Breast epithelium (tissue), 4 donors: ENCODE measurements around the gene ATP2C2. TPM values are rescaled to one million over a fixed set of nuclear protein-coding genes. Genes with fewer than 3 reads are reported as not detected.

Experiments used
- DNase-seq, 2 donors: peaks; one replicate each; pipeline ENCODE4 v3.0.0-alpha.2; 2019; ENCODE audit warnings: low spot score in 2 of 2
- H3K27ac ChIP-seq, 2 donors: fragments of 200-600 bp; sonication (generic) in 1 of 2; one replicate each; pipeline ENCODE4 v1.5.1; 2016 to 2019; ENCODE audit warnings: mild to moderate bottlenecking in 1 of 2
- H3K27me3 ChIP-seq, 2 donors: fragments of 200-600 bp; sonication (generic) in 1 of 2; one replicate each; pipeline versions ENCODE4 v1.5.1 to v1.6.0; 2017 to 2019; ENCODE audit warnings: control low read depth in 1 of 2, mild to moderate bottlenecking in 1 of 2
- H3K36me3 ChIP-seq: fragments of 200-600 bp; one replicate; pipeline ENCODE4 v1.5.1; 2019
- H3K4me1 ChIP-seq, 2 donors: fragments of 200-600 bp; sonication (generic); one replicate each; pipeline ENCODE4 v1.5.1; 2016 to 2019; ENCODE audit warnings: control low read depth in 1 of 2
- H3K4me3 ChIP-seq, 3 donors: fragments of 200-600 bp; sonication (generic); 1 replicate in 2 of 3; 2 replicates in 1 of 3; pipeline ENCODE4 v1.5.1; 2016 to 2019; ENCODE audit warnings: mild to moderate bottlenecking in 3 of 3, moderate library complexity in 2 of 3
- H3K9me3 ChIP-seq, 2 donors: fragments of 200-600 bp; sonication (generic) in 1 of 2; one replicate each; pipeline ENCODE4 v1.5.1; 2016 to 2019; ENCODE audit warnings: control low read depth in 1 of 2
- CTCF ChIP-seq, 3 donors: fragments of 450-650 bp; IDR thresholded peaks; one replicate each; pipeline ENCODE4 v1.5.1; 2016 to 2017; ENCODE audit warnings: antibody characterized with exemption in 3 of 3, mild to moderate bottlenecking in 3 of 3, moderate library complexity in 3 of 3
- POLR2A ChIP-seq: fragments of 450-650 bp; IDR thresholded peaks from one replicate; pipeline ENCODE4 v1.6.1; 2016; ENCODE audit warnings: antibody characterized with exemption, mild to moderate bottlenecking, moderate library complexity
- POLR2AphosphoS5 ChIP-seq, 3 donors: sonication (generic); formaldehyde crosslinking; IDR thresholded peaks; one replicate each; pipeline ENCODE4 v1.6.1; 2017; ENCODE audit warnings: antibody characterized with exemption in 3 of 3
- intact Hi-C: fragments of 100-400 bp; cut with DNase I; formaldehyde crosslinking; loops from one replicate; pipeline ENCODE4 v1.15.1; 2023; ENCODE audit warnings: low total_unique reads
- total RNA-seq, 3 donors: library from RNA; depleted of rRNA; stranded (reverse); fragments of >200 nt; gene quantifications; one replicate each; pipeline ENCODE4 v1.1.0, GENCODE V29; 2016

The ATP2C2 gene
- total RNA-seq, 3 donors from 2014 or later, result 6.0 to 28.5 TPM; not detected in 1

DNA sequence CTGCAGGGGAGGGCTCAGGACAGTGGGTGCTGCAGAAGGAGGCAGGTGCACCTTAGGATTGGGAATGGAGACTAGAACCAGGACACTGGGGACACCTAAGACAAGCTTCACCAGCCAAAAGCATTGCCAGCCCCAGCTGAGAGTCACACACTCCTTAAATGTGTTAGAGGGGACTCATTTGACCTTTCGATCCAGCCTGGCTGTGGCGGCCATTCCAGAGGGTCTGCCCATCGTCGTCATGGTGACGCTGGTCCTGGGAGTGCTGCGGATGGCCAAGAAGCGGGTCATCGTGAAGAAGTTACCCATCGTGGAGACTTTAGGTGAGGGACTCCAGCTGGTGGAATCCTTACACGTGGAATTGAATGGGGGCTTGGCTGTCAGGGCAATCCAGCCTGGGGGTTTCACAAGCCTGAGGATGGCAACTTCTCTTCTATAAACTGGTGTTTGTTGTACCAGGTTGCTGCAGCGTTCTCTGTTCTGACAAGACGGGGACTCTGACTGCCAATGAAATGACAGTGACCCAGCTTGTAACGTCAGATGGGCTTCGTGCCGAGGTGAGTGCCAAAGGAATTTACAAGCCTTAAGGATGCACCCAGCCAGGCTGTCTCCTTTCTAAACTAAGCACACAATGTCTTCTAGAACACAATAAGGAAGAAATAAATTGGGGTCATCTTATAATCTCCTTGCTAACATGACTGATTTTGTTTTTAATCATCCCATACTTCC, 70.8 kb downstream of the ATP2C2 start:
- Histone ChIP-seq H3K4me1 (no peaks in the 10 kb centered on the region), H3K36me3 (no peaks in the 10 kb centered on the region), H3K27me3 (no peaks in the 10 kb centered on the region), H3K9me3 (no peaks in the 10 kb centered on the region), H3K27ac (no peak overlapping the region), H3K4me3 (no peak overlapping the region)
- intact Hi-C loops, result no loop called here
- no peak for TF ChIP-seq CTCF (IDR thresholded peaks at IDR 0.05)
- TF ChIP-seq POLR2AphosphoS5 (IDR thresholded peaks at IDR 0.05), result no peak
- no peak for TF ChIP-seq POLR2A
- no peak for DNase-seq

GRCh38 chr16:84442416-84443145, 74.2 kb downstream of the ATP2C2 start:
- TF ChIP-seq POLR2AphosphoS5 (IDR thresholded peaks at IDR 0.05) (no peak), POLR2A (no peak), CTCF (IDR thresholded peaks at IDR 0.05) (no peak)
- no peak for DNase-seq
- intact Hi-C loops, result no loop called here
- H3K4me1 ChIP-seq, result no peaks in the 10 kb centered on the region
- H3K36me3 ChIP-seq, result no peaks in the 10 kb centered on the region
- H3K27ac ChIP-seq, result no peak overlapping the region
- H3K27me3 ChIP-seq, result no peaks in the 10 kb centered on the region
- H3K4me3 ChIP-seq, result no peak overlapping the region
- no peaks in the 10 kb centered on the region for H3K9me3 ChIP-seq

DNA sequence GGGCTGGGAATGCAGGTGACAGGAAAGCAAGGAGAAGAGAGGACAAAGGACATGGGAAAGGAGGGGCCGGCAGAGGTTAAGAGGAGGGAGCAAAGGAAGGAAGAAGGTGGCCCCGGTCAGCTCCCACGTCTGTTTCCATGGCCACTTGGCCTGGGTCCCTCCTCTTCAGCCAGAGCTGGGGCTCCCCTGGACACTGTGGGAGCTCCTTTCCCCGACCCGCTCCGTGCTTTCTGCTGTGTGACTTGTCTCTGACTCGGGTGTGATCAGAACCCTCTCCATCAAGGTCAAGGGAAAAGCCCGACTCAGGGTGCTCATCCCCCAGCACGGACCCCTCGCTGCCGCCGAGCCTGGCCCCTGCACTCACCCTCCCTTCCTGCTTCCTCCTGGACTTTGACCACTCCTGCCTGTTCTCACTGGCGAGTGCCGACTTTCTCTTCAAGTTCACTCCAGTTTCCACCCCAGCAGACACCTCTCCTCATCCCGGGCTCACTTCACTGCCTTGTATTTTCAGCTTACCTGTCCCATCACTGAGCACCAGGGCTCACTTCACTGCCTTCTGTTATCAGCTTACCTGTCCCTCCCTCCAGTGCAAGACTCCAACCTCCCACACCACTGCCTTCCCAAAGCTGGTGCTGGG, 74.9 kb downstream of the ATP2C2 start:
- DNase-seq, result no peak
- H3K27me3 ChIP-seq, result no peaks in the 10 kb centered on the region

GRCh38 chr16:84444476-84444875, 76.1 kb downstream of the ATP2C2 start:
- TF ChIP-seq CTCF (IDR thresholded peaks at IDR 0.05), result no peak
- no peak for TF ChIP-seq POLR2AphosphoS5 (IDR thresholded peaks at IDR 0.05)
- TF ChIP-seq POLR2A, result no peak
- no peaks in the 10 kb centered on the region for H3K9me3 ChIP-seq
- DNase-seq, result no peak
- intact Hi-C loops, result no loop called here
- no peak overlapping the region for H3K4me3 ChIP-seq
- no peaks in the 10 kb centered on the region for H3K27me3 ChIP-seq
- H3K4me1 ChIP-seq, result no peaks in the 10 kb centered on the region
- no peaks in the 10 kb centered on the region for H3K36me3 ChIP-seq
- H3K27ac ChIP-seq, result no peak overlapping the region

More for the DNA sequence above, 74.9 kb downstream of the ATP2C2 start:
- Histone ChIP-seq H3K36me3 (no peaks in the 10 kb centered on the region), H3K4me1 (no peaks in the 10 kb centered on the region), H3K27ac (no peak overlapping the region), H3K9me3 (no peaks in the 10 kb centered on the region), H3K4me3 (no peak overlapping the region)
- intact Hi-C loops, result no loop called here
- no peak for TF ChIP-seq POLR2AphosphoS5 (IDR thresholded peaks at IDR 0.05)
- TF ChIP-seq POLR2A, result no peak
- TF ChIP-seq CTCF (IDR thresholded peaks at IDR 0.05), result no peak

- no peak for DNase-seq
- H3K36me3 ChIP-seq, result no peaks in the 10 kb centered on the region
- no peak overlapping the region for H3K4me3 ChIP-seq
- H3K27ac ChIP-seq, result no peak overlapping the region
- H3K9me3 ChIP-seq, result no peaks in the 10 kb centered on the region
- TF ChIP-seq POLR2A, result no peak
- TF ChIP-seq POLR2AphosphoS5 (IDR thresholded peaks at IDR 0.05), result no peak
- TF ChIP-seq CTCF (IDR thresholded peaks at IDR 0.05), result no peak
- no peaks in the 10 kb centered on the region for H3K4me1 ChIP-seq
- intact Hi-C loops, result no loop called here
- H3K27me3 ChIP-seq, result no peaks in the 10 kb centered on the region
These were observed 77.7 kb downstream of the ATP2C2 start for GRCh38 chr16:84446084-84446483.
